ENCODE results near the gene BTNL9.
"Not testable (repeated sequence)": the region's sequence is repeated elsewhere in the genome, so short reads cannot be mapped to it uniquely, and the experiment has no call there.

Gene BTNL9

GRCh38 chr5:181098762-181099601, 58.9 kb downstream of the BTNL9 start:
- no peak overlapping the region for H3K4me3 ChIP-seq (ENCODE audit: low read depth, low read length)
- TF ChIP-seq CTCF (IDR thresholded peaks at IDR 0.05; ENCODE audit: borderline replicate concordance, insufficient read depth, low read depth, low read length), result no peak

- TF ChIP-seq CTCF (IDR thresholded peaks at IDR 0.05; ENCODE audit: borderline replicate concordance, insufficient read depth, low read depth, low read length), result no peak
- H3K4me3 ChIP-seq (ENCODE audit: low read depth, low read length), result no peak overlapping the region
Measured at GRCh38 chr5:181099602-181100086, 59.6 kb downstream of the BTNL9 start.

- no peak overlapping the region for H3K4me3 ChIP-seq (ENCODE audit: low read depth, low read length)
- TF ChIP-seq CTCF (IDR thresholded peaks at IDR 0.05; ENCODE audit: borderline replicate concordance, insufficient read depth, low read depth, low read length), result no peak
Measured at GRCh38 chr5:181100121-181100875, 60.2 kb downstream of the BTNL9 start.

GRCh38 chr5:181101030-181101641, 61.1 kb downstream of the BTNL9 start:
- H3K4me3 ChIP-seq (ENCODE audit: low read depth, low read length), result not testable (repeated sequence)

- H3K4me3 ChIP-seq (ENCODE audit: low read depth, low read length), result not testable (repeated sequence)
Measured at GRCh38 chr5:181101930-181102674, 62.0 kb downstream of the BTNL9 start.

GRCh38 chr5:181104259-181104568, 64.1 kb downstream of the BTNL9 start:
- H3K4me3 ChIP-seq (ENCODE audit: low read depth, low read length), result not testable (repeated sequence)

- not testable (repeated sequence) for H3K4me3 ChIP-seq (ENCODE audit: low read depth, low read length)
Measured at GRCh38 chr5:181104606-181105390, 64.7 kb downstream of the BTNL9 start.

- TF ChIP-seq CTCF (IDR thresholded peaks at IDR 0.05; ENCODE audit: borderline replicate concordance, insufficient read depth, low read depth, low read length), result no peak
- no peak overlapping the region for H3K4me3 ChIP-seq (ENCODE audit: low read depth, low read length)
Measured at GRCh38 chr5:181105391-181106025, 65.4 kb downstream of the BTNL9 start.

Data from GM12875 (cell line).